ENCODE results near the gene EIF5B. TPM values are rescaled to one million over a fixed set of nuclear protein-coding genes. Genes with fewer than 3 reads are reported as not detected.

Gene EIF5B
- total RNA-seq, 1 experiment from 2014 or later: 58.1 TPM

DNA sequence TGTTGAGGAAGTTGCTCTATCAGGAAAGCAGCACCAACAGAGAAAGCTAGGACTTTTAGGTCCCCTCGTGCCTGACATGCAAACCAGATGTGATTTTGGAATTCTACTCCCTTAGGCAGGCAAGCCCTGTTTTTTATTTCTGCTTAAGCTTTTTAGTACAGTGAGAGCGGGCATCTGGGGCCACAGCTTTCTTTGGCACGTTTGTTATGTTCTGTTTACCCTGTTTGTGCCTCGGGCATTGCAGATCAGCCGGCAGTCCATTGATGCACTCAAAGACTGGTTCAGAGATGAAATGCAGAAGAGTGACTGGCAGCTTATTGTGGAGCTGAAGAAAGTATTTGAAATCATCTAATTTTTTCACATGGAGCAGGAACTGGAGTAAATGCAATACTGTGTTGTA is 61.9 kb downstream of the EIF5B start:
- H4K5ac ChIP-seq (ENCODE audit: insufficient read length, low read depth, low read length): no peak overlapping the region
- H3K27ac ChIP-seq (ENCODE audit: insufficient read length, low read depth, low read length): no peak overlapping the region
- no peak overlapping the region for H3K56ac ChIP-seq (ENCODE audit: insufficient read length, low read depth, low read length)
- H3K27ac Mint-ChIP-seq: peak overlapping the region in 1 of 3 experiments; percentile 2; a peak in 2 of 7 replicates
- no peak overlapping the region for H3K18ac ChIP-seq (ENCODE audit: insufficient read length, low read depth, low read length)
- no peaks in the 10 kb centered on the region for H3K9me3 Mint-ChIP-seq
- H3K79me2 ChIP-seq (ENCODE audit: insufficient read depth, low read length): no peaks in the 10 kb centered on the region
- no peak for DNase-seq
- H3K4me1 Mint-ChIP-seq: peaks cover 22 to 23% of the 10 kb centered on the region in 2 experiments
- H2BK12ac ChIP-seq (ENCODE audit: insufficient read length, low read depth, low read length): no peak overlapping the region
- H2AFZ ChIP-seq (ENCODE audit: low read length): no peak overlapping the region
- H2BK15ac ChIP-seq (ENCODE audit: low read depth, low read length): no peak overlapping the region
- no peak overlapping the region for H3K4me3 Mint-ChIP-seq
- no CpG with 5 or more reads among the region's 5 CpGs for WGBS (ENCODE audit: extremely low coverage, insufficient read length, low lambda C conversion rate)
- no peaks in the 10 kb centered on the region for H3K79me1 ChIP-seq (ENCODE audit: insufficient read depth, low read depth, low read length, poor library complexity, severe bottlenecking)
- H2BK120ac ChIP-seq (ENCODE audit: low read depth, low read length, poor library complexity, severe bottlenecking): no peak overlapping the region
- H3K4ac ChIP-seq (ENCODE audit: low read depth, low read length): no peak overlapping the region
- H3K23me2 ChIP-seq (ENCODE audit: insufficient read length, low read depth, low read length, poor library complexity, severe bottlenecking): no peaks in the 10 kb centered on the region
- no peak overlapping the region for H3K14ac ChIP-seq (ENCODE audit: insufficient read depth, low read length)
- no peak overlapping the region for H3K9ac ChIP-seq (ENCODE audit: extremely low read depth, insufficient read length, low read length)
- no peak overlapping the region for H4K8ac ChIP-seq (replicated peaks; ENCODE audit: insufficient read length, low read depth, low read length)
- no peak overlapping the region for H3K4me2 ChIP-seq (ENCODE audit: insufficient read depth, insufficient read length, low read length)
- H3K23ac ChIP-seq (ENCODE audit: insufficient read length, low read depth, low read length): no peak overlapping the region
- H3K36me3 Mint-ChIP-seq (ENCODE audit: insufficient read depth in 1 of 3, low read depth in 3 of 3): peaks cover 41 to 90% (median 72%) of the 10 kb centered on the region in 3 experiments; a peak in 6 of 7 replicates
- H2BK5ac ChIP-seq (ENCODE audit: insufficient read length, low read length): no peak overlapping the region
- no peaks in the 10 kb centered on the region for H3K27me3 Mint-ChIP-seq (ENCODE audit: low read depth)
- no peak overlapping the region for H2BK20ac ChIP-seq (ENCODE audit: low read depth, low read length, poor library complexity, severe bottlenecking)
- TF ChIP-seq, protein P1, sequence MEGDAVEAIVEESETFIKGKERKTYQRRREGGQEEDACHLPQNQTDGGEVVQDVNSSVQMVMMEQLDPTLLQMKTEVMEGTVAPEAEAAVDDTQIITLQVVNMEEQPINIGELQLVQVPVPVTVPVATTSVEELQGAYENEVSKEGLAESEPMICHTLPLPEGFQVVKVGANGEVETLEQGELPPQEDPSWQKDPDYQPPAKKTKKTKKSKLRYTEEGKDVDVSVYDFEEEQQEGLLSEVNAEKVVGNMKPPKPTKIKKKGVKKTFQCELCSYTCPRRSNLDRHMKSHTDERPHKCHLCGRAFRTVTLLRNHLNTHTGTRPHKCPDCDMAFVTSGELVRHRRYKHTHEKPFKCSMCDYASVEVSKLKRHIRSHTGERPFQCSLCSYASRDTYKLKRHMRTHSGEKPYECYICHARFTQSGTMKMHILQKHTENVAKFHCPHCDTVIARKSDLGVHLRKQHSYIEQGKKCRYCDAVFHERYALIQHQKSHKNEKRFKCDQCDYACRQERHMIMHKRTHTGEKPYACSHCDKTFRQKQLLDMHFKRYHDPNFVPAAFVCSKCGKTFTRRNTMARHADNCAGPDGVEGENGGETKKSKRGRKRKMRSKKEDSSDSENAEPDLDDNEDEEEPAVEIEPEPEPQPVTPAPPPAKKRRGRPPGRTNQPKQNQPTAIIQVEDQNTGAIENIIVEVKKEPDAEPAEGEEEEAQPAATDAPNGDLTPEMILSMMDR (conservative IDR thresholded peaks at IDR 0.05): no peak
- no peaks in the 10 kb centered on the region for H4K20me1 ChIP-seq (ENCODE audit: control insufficient read depth, insufficient read depth, insufficient read length)
- no peaks in the 10 kb centered on the region for H3K27me3 ChIP-seq (ENCODE audit: insufficient read depth, low read length)
- no peaks in the 10 kb centered on the region for H3K9me3 ChIP-seq (ENCODE audit: control insufficient read depth, low read depth, low read length)
- no peak overlapping the region for H2AK5ac ChIP-seq (ENCODE audit: insufficient read length, low read length)
- H3K4me1 ChIP-seq (ENCODE audit: insufficient read depth, low read length): no peaks in the 10 kb centered on the region; the same call in 1 of the 2 replicates
- H4K91ac ChIP-seq (ENCODE audit: insufficient read length, low read depth, low read length): no peak overlapping the region
- no peak overlapping the region for H3T11ph ChIP-seq (ENCODE audit: low read length)
